HAP-1 (cell line): Measurements from ENCODE around the gene ELL.

Source experiments
- DNase-seq, 2 experiments: peaks; one replicate each; pipeline ENCODE4 v3.0.0-alpha.2; 2016 to 2020; ENCODE audit warnings: low spot score in 2 of 2
- H3K27me3 ChIP-seq: fragments of 250-450 bp; sonication (Bioruptor Pico); 2 replicates; pipeline ENCODE4 v1.5.1; 2020; ENCODE audit warnings: low read depth, mild to moderate bottlenecking, moderate library complexity
- H3K36me3 ChIP-seq: fragments of 250-450 bp; sonication (Bioruptor Pico); replicated peaks from 2 replicates; pipeline ENCODE4 v1.5.1; 2020; ENCODE audit warnings: mild to moderate bottlenecking
- H3K4me1 ChIP-seq: fragments of 250-450 bp; sonication (Bioruptor Pico); 2 replicates; pipeline ENCODE4 v1.5.1; 2020; ENCODE audit warnings: mild to moderate bottlenecking
- H3K4me3 ChIP-seq: fragments of 250-450 bp; sonication (Bioruptor Pico); 2 replicates; pipeline ENCODE4 v1.5.1; 2020; ENCODE audit warnings: mild to moderate bottlenecking, moderate library complexity
- H3K9me3 ChIP-seq: fragments of 250-450 bp; sonication (Bioruptor Pico); 2 replicates; pipeline ENCODE4 v1.5.1; 2020; ENCODE audit warnings: mild to moderate bottlenecking, moderate library complexity
- in situ Hi-C: fragments of 300-500 bp; cut with MboI; formaldehyde crosslinking; loops from 3 replicates; pipeline ENCODE4 v1.14.3; 2020; ENCODE audit warnings: low sequenced_read_pairs, inconsistent platforms, mixed read lengths

ELL gene

GRCh38 chr19:18453269-18454024, 68.4 kb downstream of the ELL start:
- Histone ChIP-seq H3K36me3 (peaks cover 24% of the 10 kb centered on the region), H3K27me3 (no peaks in the 10 kb centered on the region), H3K9me3 (no peaks in the 10 kb centered on the region), H3K4me3 (no peak overlapping the region), H3K4me1 (no peaks in the 10 kb centered on the region)
- DNase-seq, result no peak
- in situ Hi-C loops, result loop anchor here (10.0 kb wide), 2 partner anchors 401 to 531 kb away; no protein-coding TSS in a partner anchor

- Histone ChIP-seq H3K36me3 (peaks cover 28% of the 10 kb centered on the region), H3K4me1 (no peaks in the 10 kb centered on the region)
- in situ Hi-C loops, result loop anchor here (10.0 kb wide), 2 partner anchors 402 to 532 kb away; no protein-coding TSS in a partner anchor
These were observed 69.5 kb downstream of the ELL start for GRCh38 chr19:18452386-18452785.

GRCh38 chr19:18450931-18451836, 70.7 kb downstream of the ELL start:
- no peaks in the 10 kb centered on the region for H3K27me3 ChIP-seq
- peak; percentile 50 to 93 for DNase-seq
- peaks cover 29% of the 10 kb centered on the region for H3K36me3 ChIP-seq
- in situ Hi-C loops, result loop anchor here (10.0 kb wide), 2 partner anchors 404 to 534 kb away; no protein-coding TSS in a partner anchor
- no peaks in the 10 kb centered on the region for H3K9me3 ChIP-seq
- H3K4me1 ChIP-seq, result no peaks in the 10 kb centered on the region
- no peak overlapping the region for H3K4me3 ChIP-seq

More at GRCh38 chr19:18452386-18452785, 69.5 kb downstream of the ELL start:
- Histone ChIP-seq H3K9me3 (no peaks in the 10 kb centered on the region), H3K27me3 (no peaks in the 10 kb centered on the region), H3K4me3 (no peak overlapping the region)
- DNase-seq, result no peak

GRCh38 chr19:18450021-18450930, 71.6 kb downstream of the ELL start:
- no peaks in the 10 kb centered on the region for H3K9me3 ChIP-seq
- in situ Hi-C loops, result loop anchor here (10.0 kb wide), 2 partner anchors 405 to 535 kb away; no protein-coding TSS in a partner anchor
- no peaks in the 10 kb centered on the region for H3K27me3 ChIP-seq
- no peaks in the 10 kb centered on the region for H3K4me1 ChIP-seq
- peaks cover 35% of the 10 kb centered on the region for H3K36me3 ChIP-seq
- DNase-seq, result no peak
- no peak overlapping the region for H3K4me3 ChIP-seq

GRCh38 chr19:18449552-18449951, 72.3 kb downstream of the ELL start:
- peaks cover 35% of the 10 kb centered on the region for H3K36me3 ChIP-seq
- no peak for DNase-seq
- H3K4me3 ChIP-seq, result no peak overlapping the region
- in situ Hi-C loops, result no loop called here
- H3K9me3 ChIP-seq, result no peaks in the 10 kb centered on the region
- H3K4me1 ChIP-seq, result no peaks in the 10 kb centered on the region
- H3K27me3 ChIP-seq, result no peaks in the 10 kb centered on the region

- no peak for DNase-seq
- Histone ChIP-seq H3K27me3 (no peaks in the 10 kb centered on the region), H3K9me3 (no peaks in the 10 kb centered on the region), H3K36me3 (peaks cover 38% of the 10 kb centered on the region), H3K4me1 (no peaks in the 10 kb centered on the region), H3K4me3 (no peak overlapping the region)
- in situ Hi-C loops, result no loop called here
These were observed 75.0 kb downstream of the ELL start for GRCh38 chr19:18446811-18447359.

- H3K4me1 ChIP-seq, result no peaks in the 10 kb centered on the region
- DNase-seq, result no peak
- in situ Hi-C loops, result no loop called here
- H3K9me3 ChIP-seq, result no peaks in the 10 kb centered on the region
- H3K36me3 ChIP-seq, result peaks cover 38% of the 10 kb centered on the region
- H3K4me3 ChIP-seq, result no peak overlapping the region
- no peaks in the 10 kb centered on the region for H3K27me3 ChIP-seq
These were observed 75.6 kb downstream of the ELL start for GRCh38 chr19:18446145-18446810.

- peaks cover 35% of the 10 kb centered on the region for H3K36me3 ChIP-seq
- in situ Hi-C loops, result no loop called here
- H3K27me3 ChIP-seq, result no peaks in the 10 kb centered on the region
- no peaks in the 10 kb centered on the region for H3K9me3 ChIP-seq
- H3K4me3 ChIP-seq, result no peak overlapping the region
- H3K4me1 ChIP-seq, result no peaks in the 10 kb centered on the region
- DNase-seq, result no peak
These were observed 76.5 kb downstream of the ELL start for GRCh38 chr19:18445262-18445948.

- Histone ChIP-seq H3K9me3 (no peaks in the 10 kb centered on the region), H3K4me3 (no peak overlapping the region), H3K36me3 (peaks cover 26% of the 10 kb centered on the region), H3K4me1 (peaks cover 5% of the 10 kb centered on the region), H3K27me3 (no peaks in the 10 kb centered on the region)
- in situ Hi-C loops, result no loop called here
- no peak for DNase-seq
These were observed 77.4 kb downstream of the ELL start for GRCh38 chr19:18444513-18444912.

- no peak for DNase-seq
- no peak overlapping the region for H3K4me3 ChIP-seq
- peaks cover 22% of the 10 kb centered on the region for H3K36me3 ChIP-seq
- H3K4me1 ChIP-seq, result peaks cover 12% of the 10 kb centered on the region
- no peaks in the 10 kb centered on the region for H3K27me3 ChIP-seq
- no peaks in the 10 kb centered on the region for H3K9me3 ChIP-seq
- in situ Hi-C loops, result no loop called here
These were observed 78.0 kb downstream of the ELL start for GRCh38 chr19:18443831-18444230.

GRCh38 chr19:18443406-18443805, 78.5 kb downstream of the ELL start:
- no peaks in the 10 kb centered on the region for H3K9me3 ChIP-seq
- no peaks in the 10 kb centered on the region for H3K27me3 ChIP-seq
- in situ Hi-C loops, result no loop called here
- H3K36me3 ChIP-seq, result peaks cover 18% of the 10 kb centered on the region
- peaks cover 14% of the 10 kb centered on the region for H3K4me1 ChIP-seq
- H3K4me3 ChIP-seq, result no peak overlapping the region
- DNase-seq, result no peak

GRCh38 chr19:18442941-18443340, 78.9 kb downstream of the ELL start:
- H3K36me3 ChIP-seq, result peaks cover 15% of the 10 kb centered on the region
- in situ Hi-C loops, result no loop called here
- H3K27me3 ChIP-seq, result no peaks in the 10 kb centered on the region

More at GRCh38 chr19:18442941-18443340, 78.9 kb downstream of the ELL start:
- H3K9me3 ChIP-seq, result no peaks in the 10 kb centered on the region
- no peak for DNase-seq
- H3K4me1 ChIP-seq, result peaks cover 17% of the 10 kb centered on the region
- no peak overlapping the region for H3K4me3 ChIP-seq
